Kidney epithelial cell (primary cell): ENCODE data around the gene SLC23A2. TPM values are rescaled to one million over a fixed set of nuclear protein-coding genes. Genes with fewer than 3 reads are reported as not detected.

Experiments
- DNase-seq: peaks from one replicate; pipeline ENCODE4 v3.0.0-alpha.2; 2010; ENCODE audit warnings: low read depth
- H3K27me3 ChIP-seq: 2 replicates; pipeline ENCODE4 v1.6.0; 2011; ENCODE audit warnings: low read length; ENCODE audit not compliant: control insufficient read depth, insufficient read depth
- H3K36me3 ChIP-seq: 2 replicates; pipeline ENCODE4 v1.5.1; 2011; ENCODE audit warnings: low read length; ENCODE audit not compliant: control insufficient read depth, insufficient read depth
- H3K4me3 ChIP-seq: 2 replicates; pipeline ENCODE4 v1.5.1; 2011; ENCODE audit warnings: low read depth, mild to moderate bottlenecking, control low read depth, low read length
- CTCF ChIP-seq: IDR thresholded peaks from 2 replicates; pipeline ENCODE4 v1.5.1; 2011; ENCODE audit warnings: mild to moderate bottlenecking, moderate library complexity, low read length, control low read depth, inconsistent platforms; ENCODE audit not compliant: insufficient read depth, poor library complexity, severe bottlenecking
- total RNA-seq: library from RNA; depleted of rRNA; stranded (reverse); fragments of >200 nt; gene quantifications from 2 replicates; pipeline ENCODE4 v1.2.3, GENCODE V29; 2015

The SLC23A2 gene
- total RNA-seq, 1 donor from 2014 or later, result 21.4 TPM

DNA sequence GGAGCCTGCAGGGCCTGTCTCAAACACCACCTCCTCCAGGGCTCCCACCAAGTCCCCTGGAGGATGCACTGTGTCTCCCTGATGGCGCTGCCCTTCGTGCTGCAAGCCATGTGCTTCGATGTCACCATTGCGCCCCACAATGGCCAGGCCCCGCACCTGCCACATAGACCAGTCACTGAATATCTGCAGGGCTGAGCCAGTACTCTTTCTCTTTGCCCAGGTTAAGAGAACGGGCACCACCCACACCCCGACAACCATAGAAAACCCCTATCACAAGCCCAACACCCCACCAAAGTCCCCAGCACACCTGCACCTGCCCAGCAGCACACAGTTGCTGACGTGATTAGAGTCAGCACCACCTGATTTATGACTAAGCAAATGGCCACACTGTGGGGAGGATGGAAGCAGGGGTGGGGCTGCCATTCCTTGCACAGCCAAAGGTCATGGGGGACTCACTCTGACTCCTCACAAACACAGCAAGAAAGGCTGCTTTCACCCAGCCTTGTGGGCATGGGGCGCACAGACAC is 104.3 kb downstream of the SLC23A2 start:
- no peaks in the 10 kb centered on the region for H3K36me3 ChIP-seq
- no peak overlapping the region for H3K4me3 ChIP-seq
- no peak for TF ChIP-seq CTCF
- H3K27me3 ChIP-seq, result no peaks in the 10 kb centered on the region
- no peak for DNase-seq

DNA sequence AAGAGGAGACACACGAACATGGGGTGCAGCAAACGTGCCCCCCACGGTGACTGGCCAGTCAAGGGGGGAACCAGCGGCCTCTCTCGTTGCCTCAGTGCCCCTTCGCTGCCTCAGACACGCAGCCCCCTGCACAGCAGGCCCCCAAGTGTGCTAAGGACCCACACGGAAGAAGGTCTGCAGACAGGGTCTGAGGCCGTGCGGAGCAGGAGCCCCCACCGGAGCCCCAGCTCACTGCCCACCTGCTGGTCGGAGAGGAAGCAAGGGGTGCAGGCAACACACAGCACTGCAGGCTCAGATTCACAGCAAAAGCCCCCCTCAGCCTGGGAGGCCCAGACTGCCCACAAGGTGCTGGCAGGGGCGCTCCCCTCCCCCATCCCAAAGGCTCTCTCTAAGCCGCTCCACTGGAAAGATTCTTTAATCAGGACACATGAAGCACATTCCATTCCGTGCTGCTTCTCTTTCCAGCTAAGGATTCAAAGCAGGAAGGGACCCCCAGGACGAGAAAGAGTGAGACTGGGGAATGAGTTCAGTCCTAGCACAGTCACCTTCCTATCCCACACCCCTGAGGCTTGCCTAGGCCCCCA is 105.1 kb downstream of the SLC23A2 start:
- no peak for DNase-seq
- Histone ChIP-seq H3K4me3 (no peak overlapping the region), H3K36me3 (no peaks in the 10 kb centered on the region), H3K27me3 (no peaks in the 10 kb centered on the region)
- no peak for TF ChIP-seq CTCF

DNA sequence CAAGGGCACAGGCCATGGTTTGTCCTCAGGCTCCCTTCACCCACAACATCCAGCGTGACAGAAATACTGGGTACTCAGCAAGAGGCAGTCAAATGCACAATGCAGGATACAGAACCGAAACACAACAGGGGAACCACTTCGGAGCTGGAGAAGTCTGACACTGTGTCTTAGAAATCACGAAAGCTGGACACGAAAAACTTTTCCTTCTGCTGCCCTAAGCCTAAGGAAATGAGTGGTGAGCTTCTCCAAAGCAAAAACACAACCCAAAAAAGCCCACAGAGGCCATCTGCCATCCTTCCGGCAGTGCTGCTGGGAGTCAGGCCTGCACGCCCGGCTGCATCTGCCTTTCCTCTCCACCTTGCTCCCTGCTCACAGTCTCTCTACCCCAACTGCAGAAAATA is 106.3 kb downstream of the SLC23A2 start:
- no peak overlapping the region for H3K4me3 ChIP-seq
- no peak for DNase-seq
- no peaks in the 10 kb centered on the region for H3K36me3 ChIP-seq
- no peak for TF ChIP-seq CTCF
- H3K27me3 ChIP-seq, result no peaks in the 10 kb centered on the region

GRCh38 chr20:4894409-4894808 is 106.9 kb downstream of the SLC23A2 start:
- no peak for DNase-seq
- H3K36me3 ChIP-seq, result no peaks in the 10 kb centered on the region
- no peak for TF ChIP-seq CTCF
- H3K4me3 ChIP-seq, result no peak overlapping the region
- no peaks in the 10 kb centered on the region for H3K27me3 ChIP-seq

- H3K36me3 ChIP-seq, result no peaks in the 10 kb centered on the region
- TF ChIP-seq CTCF, result no peak
- H3K4me3 ChIP-seq, result no peak overlapping the region
Observed at GRCh38 chr20:4893709-4894108, 107.6 kb downstream of the SLC23A2 start.

GRCh38 chr20:4891997-4892396 is 109.3 kb downstream of the SLC23A2 start:
- no peak for DNase-seq
- TF ChIP-seq CTCF, result no peak
- Histone ChIP-seq H3K4me3 (no peak overlapping the region), H3K36me3 (no peaks in the 10 kb centered on the region), H3K27me3 (no peaks in the 10 kb centered on the region)

More at GRCh38 chr20:4893709-4894108, 107.6 kb downstream of the SLC23A2 start:
- no peak for DNase-seq
- H3K27me3 ChIP-seq, result no peaks in the 10 kb centered on the region
